Muscle layer of colon (tissue), 2 donors: ENCODE results near the gene CUZD1.

ENCODE experiments used
- H3K27ac ChIP-seq: one replicate; pipeline ENCODE4 v1.7.0; 2013; ENCODE audit warnings: low read depth, mild to moderate bottlenecking, low read length, moderate library complexity
- H3K27me3 ChIP-seq, 2 donors: one replicate each; pipeline ENCODE4 v1.7.0; 2013; ENCODE audit warnings: low read length in 2 of 2, mild to moderate bottlenecking in 2 of 2; ENCODE audit not compliant: insufficient read depth in 2 of 2, control insufficient read depth in 1 of 2
- H3K36me3 ChIP-seq: one replicate; pipeline ENCODE4 v1.7.0; 2013; ENCODE audit warnings: mild to moderate bottlenecking, low read length; ENCODE audit not compliant: insufficient read depth
- H3K4me1 ChIP-seq: one replicate; pipeline ENCODE4 v1.7.0; 2013; ENCODE audit warnings: mild to moderate bottlenecking, low read length; ENCODE audit not compliant: insufficient read depth
- H3K4me3 ChIP-seq, 2 donors: one replicate each; pipeline ENCODE4 v1.7.0; 2013; ENCODE audit warnings: low read length in 2 of 2, low read depth in 1 of 2, mild to moderate bottlenecking in 1 of 2, moderate library complexity in 1 of 2
- H3K9ac ChIP-seq: one replicate; pipeline ENCODE4 v1.7.0; 2013; ENCODE audit warnings: low read length
- H3K9me3 ChIP-seq: one replicate; pipeline ENCODE4 v1.7.0; 2013; ENCODE audit warnings: mild to moderate bottlenecking, low read length
- donor health status: abdominal sarcoma.
- donor health status: Adenocarcinoma of cecum.

CUZD1 gene

DNA sequence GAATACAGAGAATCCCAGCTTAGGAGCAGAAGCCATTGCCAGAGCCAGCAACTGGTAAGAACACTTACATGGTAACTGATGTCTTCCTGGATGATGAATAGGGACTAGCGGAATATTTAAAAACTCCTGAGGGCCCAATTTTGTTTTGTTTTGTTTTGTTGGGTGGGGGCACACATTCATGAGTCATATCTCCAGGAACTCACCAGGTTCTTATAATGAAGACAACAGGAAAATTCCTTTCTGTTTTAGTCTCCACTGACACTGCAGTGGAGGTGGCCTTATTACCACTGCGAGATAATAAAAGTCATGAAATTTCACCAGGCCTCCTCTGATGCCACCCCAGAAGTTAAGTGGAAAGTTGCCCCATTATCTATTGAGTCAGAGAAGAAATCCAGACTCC, 6.6 kb upstream of the CUZD1 start:
- Histone ChIP-seq H3K4me3 (no peak overlapping the region), H3K4me1 (no peaks in the 10 kb centered on the region), H3K36me3 (peaks cover 10% of the 10 kb centered on the region), H3K9ac (no peak overlapping the region), H3K27me3 (no peaks in the 10 kb centered on the region), H3K9me3 (no peaks in the 10 kb centered on the region), H3K27ac (no peak overlapping the region)

DNA sequence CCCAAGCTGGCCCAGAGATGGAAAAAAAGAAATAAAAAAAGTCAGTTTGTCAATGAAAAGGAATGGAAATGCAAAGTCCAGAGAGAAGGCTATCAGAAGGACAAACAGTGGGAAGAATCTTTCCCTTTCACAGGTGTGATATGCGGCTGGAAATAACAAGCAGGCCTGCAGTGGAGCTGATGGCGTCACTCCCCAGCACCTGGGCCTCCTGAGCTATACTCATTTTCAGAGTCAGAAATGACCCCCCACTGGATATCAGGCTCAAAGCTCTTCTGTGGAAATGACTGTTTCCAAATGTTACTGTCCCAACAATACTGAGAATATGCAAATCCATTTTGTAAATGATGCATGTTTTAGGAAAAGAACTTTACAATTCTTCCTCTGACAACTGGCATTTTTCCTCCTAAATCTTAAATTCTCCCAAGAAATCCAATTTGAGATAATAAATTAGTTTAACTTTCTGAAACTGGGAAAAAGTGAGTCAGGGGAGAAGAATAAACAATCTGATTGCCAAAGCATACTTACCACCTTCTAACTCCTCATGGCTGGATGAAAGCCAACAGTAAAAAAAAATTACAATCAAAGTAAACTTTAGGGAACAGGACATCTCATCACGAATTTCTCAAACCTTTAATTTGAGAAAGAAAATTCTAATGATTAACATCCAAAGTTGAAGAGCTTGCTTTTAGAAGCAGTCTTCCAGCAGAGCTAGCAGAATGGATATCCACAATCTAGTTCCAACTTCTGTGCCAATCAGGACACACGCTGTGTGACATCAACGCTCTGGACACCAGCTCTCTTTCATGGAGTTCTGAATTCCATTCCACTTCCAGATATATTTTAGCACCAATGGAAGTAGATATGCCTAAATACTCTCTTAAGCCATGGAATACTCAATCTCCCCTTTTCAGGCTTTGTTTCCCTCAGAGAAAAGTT, 5.3 kb upstream of the CUZD1 start:
- H3K9ac ChIP-seq: no peak overlapping the region
- no peaks in the 10 kb centered on the region for H3K27me3 ChIP-seq
- peaks cover 10% of the 10 kb centered on the region for H3K36me3 ChIP-seq
- no peak overlapping the region for H3K27ac ChIP-seq
- no peaks in the 10 kb centered on the region for H3K4me1 ChIP-seq
- H3K9me3 ChIP-seq: no peaks in the 10 kb centered on the region
- no peak overlapping the region for H3K4me3 ChIP-seq

DNA sequence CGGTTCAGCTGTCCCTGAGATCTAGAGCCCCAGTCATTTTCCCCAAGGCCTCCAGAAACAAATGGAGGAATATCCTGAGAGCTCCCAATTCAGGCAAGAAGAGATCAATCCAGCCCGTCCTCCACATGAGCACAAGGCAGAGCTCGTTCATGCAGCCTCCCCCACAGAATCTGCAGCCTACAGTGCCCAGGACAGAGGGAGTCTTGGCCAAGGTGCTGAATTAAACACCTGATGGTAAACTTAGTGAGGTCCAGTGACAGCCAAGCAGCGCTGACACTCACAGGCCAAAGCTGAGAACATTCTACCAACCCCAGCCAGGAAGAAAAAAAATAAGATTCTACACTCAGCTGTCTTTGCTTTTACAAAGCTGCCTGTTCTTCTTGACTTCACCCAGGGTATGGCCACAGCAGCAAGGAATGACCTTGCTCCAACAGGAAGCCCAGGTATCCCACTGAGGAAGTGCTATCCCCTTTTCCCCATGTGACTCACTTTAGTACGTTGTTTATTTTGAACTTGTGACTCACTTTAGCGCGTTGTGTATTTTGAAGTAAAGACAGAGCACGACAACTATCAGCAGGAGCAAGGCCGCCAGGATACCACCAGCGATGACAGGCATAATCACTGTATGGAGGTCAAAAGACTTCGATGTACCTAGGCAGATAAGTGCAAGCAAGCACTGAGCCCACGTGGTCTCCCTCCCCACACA, 4.4 kb upstream of the CUZD1 start:
- H3K4me3 ChIP-seq: no peak overlapping the region
- H3K9ac ChIP-seq: no peak overlapping the region
- H3K27me3 ChIP-seq: no peaks in the 10 kb centered on the region
- no peak overlapping the region for H3K27ac ChIP-seq
- no peaks in the 10 kb centered on the region for H3K4me1 ChIP-seq
- peaks cover 6% of the 10 kb centered on the region for H3K36me3 ChIP-seq
- no peaks in the 10 kb centered on the region for H3K9me3 ChIP-seq

DNA sequence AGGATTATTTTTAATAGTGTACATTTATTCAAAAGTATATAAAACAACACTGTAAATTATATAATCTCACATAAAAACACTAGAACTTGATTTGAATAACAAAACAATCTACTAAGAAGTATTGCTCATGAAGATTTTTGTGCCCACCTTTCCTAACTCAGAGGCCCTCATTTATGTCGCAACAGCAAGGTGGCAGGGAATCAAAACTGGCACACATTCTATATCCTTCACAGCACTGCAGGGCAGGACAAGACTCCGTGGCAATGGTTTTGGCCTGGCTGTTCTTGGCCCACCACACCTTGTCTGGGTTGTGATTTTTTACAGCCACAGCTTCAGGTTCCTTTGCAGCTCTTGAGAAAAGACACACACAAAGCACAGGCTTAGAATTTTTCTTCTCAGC, 3.4 kb upstream of the CUZD1 start:
- no peaks in the 10 kb centered on the region for H3K27me3 ChIP-seq
- H3K27ac ChIP-seq: no peak overlapping the region
- H3K4me3 ChIP-seq: no peak overlapping the region
- no peaks in the 10 kb centered on the region for H3K9me3 ChIP-seq
- H3K4me1 ChIP-seq: no peaks in the 10 kb centered on the region
- H3K36me3 ChIP-seq: peaks cover 5% of the 10 kb centered on the region
- no peak overlapping the region for H3K9ac ChIP-seq

DNA sequence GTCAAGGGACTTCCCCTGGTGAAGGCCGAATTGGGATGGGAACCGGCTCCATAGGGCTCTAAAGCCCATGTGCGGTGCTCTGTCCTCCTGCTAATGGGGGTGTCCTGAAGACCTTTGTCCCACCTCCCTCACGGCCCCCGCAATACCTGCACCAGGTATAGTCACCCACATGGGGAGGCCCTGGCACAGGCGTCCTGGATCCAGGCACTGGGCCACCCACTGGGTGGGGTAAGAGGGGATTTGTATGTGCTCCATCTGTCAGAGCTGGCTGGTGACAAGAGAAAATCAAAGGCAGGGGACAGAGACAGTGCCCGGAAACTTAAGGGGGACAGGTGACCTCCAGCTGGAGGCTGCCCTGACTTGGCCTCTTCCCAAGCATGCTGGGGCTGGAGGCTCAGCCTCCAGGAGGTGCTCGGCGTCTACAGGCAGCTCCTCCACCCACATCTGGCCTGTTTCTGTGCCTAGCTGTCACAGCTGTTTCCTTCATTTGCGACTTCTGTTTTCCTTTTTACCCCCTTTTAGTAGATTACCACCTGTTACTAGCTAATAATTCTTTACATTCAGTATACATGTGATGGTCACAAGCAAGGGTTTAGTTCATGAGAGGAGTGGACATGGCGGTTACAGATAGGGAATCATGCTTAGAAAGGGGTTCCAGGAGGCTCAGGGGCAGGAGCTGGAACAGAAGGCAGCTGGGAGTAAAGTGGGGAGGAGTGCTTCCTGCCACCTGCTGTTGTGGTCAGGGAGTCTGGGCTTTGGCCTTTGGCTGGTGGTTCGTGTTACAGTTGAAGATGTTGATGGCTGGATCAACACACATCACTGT, 2.3 kb upstream of the CUZD1 start:
- Histone ChIP-seq H3K9ac (no peak overlapping the region), H3K9me3 (no peaks in the 10 kb centered on the region), H3K36me3 (no peaks in the 10 kb centered on the region), H3K4me1 (no peaks in the 10 kb centered on the region), H3K27ac (no peak overlapping the region), H3K27me3 (no peaks in the 10 kb centered on the region), H3K4me3 (no peak overlapping the region)

DNA sequence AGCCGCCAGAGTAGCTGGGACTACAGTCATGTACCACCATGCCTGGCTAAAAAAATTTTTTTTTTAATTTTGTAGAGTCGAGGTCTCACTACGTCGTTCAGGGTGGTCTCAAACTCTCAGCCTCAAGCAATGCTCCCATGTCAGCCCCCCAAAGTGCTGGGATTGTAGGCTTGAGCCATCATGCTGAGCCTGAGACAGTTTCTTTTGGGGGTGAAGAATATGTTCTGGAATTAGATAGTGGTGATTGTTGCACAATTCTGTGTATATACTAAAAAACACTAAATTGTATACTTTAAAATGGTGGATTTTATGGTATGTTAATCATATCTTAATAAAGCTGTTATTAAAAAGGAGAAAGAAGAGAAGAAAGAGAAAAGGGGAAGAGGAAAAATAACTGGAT, 1.5 kb downstream of the CUZD1 start:
- Histone ChIP-seq H3K4me3 (no peak overlapping the region), H3K27me3 (no peaks in the 10 kb centered on the region), H3K4me1 (no peaks in the 10 kb centered on the region), H3K9ac (no peak overlapping the region), H3K9me3 (no peaks in the 10 kb centered on the region), H3K27ac (no peak overlapping the region), H3K36me3 (no peaks in the 10 kb centered on the region)

DNA sequence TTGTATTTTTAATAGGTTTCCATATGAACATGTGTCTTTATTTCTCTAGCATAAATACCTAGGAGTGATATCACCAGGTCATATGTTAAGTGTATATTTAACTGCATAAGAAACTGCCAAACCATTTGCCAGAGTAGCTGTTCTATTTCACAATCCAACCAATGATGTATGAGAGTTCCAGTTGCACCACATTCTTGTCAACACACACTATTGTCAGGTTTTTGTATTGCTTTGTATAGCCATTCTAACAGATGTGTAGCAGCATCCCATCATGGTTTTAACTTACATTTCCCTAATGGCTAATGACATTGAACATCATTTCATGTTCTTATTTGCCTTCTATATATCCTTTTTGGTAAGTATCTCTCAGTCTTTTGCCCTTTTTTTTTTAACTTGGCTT, 4.1 kb downstream of the CUZD1 start:
- H3K36me3 ChIP-seq: no peaks in the 10 kb centered on the region
- no peaks in the 10 kb centered on the region for H3K4me1 ChIP-seq
- no peaks in the 10 kb centered on the region for H3K9me3 ChIP-seq
- no peaks in the 10 kb centered on the region for H3K27me3 ChIP-seq
- no peak overlapping the region for H3K27ac ChIP-seq
- H3K4me3 ChIP-seq: no peak overlapping the region
- no peak overlapping the region for H3K9ac ChIP-seq

DNA sequence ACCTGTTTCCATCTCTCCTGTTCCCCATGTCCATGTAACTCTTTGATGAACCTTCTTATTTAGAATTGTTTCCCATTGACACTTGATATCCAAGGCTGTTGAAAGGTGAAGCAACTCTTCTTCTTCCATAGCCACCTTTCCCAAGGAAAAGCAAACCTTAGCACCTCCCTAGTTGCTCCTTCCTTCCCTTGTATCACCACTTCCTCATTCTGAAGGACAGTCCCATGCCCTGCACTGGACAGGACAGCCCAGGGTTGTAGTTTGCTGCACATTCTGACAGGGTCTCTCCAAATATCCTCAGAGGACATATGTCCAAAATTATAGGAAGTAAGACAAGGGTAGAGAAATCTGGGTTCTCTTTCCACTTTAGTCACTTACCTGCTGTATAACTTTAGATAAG, 6.2 kb downstream of the CUZD1 start:
- Histone ChIP-seq H3K27ac (no peak overlapping the region), H3K27me3 (no peaks in the 10 kb centered on the region), H3K4me3 (no peak overlapping the region), H3K36me3 (no peaks in the 10 kb centered on the region), H3K9ac (no peak overlapping the region), H3K9me3 (no peaks in the 10 kb centered on the region), H3K4me1 (no peaks in the 10 kb centered on the region)

DNA sequence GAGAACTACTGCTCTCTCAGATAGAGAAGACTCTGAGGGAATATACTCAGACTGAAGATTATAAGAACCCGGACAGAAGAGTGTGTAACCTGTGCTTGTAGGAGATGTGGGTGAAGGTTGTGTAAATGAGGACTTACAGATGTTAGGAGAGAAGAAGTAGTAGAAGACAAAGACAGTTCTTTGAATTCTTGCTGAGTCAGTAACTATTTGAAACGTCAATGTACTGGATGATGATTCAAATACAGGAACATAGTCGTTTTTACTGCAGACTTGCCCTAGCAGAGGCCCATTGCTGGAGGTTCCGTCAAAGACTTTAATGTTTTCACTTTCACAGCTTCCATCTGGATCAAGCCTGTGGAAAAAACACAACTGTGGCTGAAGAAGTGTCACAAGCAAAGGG, 6.8 kb downstream of the CUZD1 start:
- Histone ChIP-seq H3K9ac (no peak overlapping the region), H3K27me3 (no peaks in the 10 kb centered on the region), H3K4me3 (no peak overlapping the region), H3K27ac (no peak overlapping the region), H3K4me1 (no peaks in the 10 kb centered on the region), H3K9me3 (no peaks in the 10 kb centered on the region), H3K36me3 (no peaks in the 10 kb centered on the region)

DNA sequence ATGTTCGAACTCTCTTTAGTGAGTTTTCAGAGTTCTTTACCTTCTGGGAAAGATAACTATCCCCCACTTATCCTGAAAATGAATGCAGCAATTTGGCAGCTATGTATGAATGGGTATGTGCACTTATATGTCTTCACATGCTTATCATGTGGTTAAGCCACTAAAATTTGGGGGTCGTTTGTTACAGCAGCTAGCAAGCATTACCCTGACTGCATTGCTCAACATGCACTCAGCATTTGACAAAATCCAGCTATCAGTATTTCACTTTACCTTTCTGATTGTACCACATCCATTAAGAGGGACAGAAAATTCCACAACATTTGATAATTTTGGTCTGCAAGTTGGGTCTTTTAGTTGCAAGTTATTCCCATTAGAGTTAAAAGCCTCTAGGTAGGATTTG, 9.7 kb downstream of the CUZD1 start:
- Histone ChIP-seq H3K9ac (no peak overlapping the region), H3K27ac (no peak overlapping the region), H3K9me3 (no peaks in the 10 kb centered on the region), H3K36me3 (no peaks in the 10 kb centered on the region), H3K4me3 (no peak overlapping the region), H3K4me1 (no peaks in the 10 kb centered on the region), H3K27me3 (no peaks in the 10 kb centered on the region)

DNA sequence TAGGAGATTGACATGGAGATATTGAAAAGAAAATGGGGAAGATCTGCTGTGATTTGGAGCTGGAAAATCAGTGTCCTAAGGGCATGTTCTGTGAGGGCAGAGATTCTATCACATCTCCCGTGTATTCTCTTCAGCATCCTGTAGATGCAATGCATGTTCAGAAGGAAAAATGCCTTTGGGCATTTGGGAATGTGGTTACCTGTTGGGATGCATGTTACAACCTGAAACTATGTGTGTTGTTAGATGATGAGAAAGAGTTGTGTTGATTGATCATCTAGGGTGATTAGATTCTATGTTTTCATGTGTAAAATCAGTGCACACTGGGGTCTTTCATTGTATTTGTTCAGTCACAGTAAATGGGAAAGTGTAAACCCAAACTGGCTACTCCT, 14.7 kb downstream of the CUZD1 start:
- no peaks in the 10 kb centered on the region for H3K4me1 ChIP-seq
- no peaks in the 10 kb centered on the region for H3K9me3 ChIP-seq
- no peak overlapping the region for H3K4me3 ChIP-seq
- H3K27me3 ChIP-seq: no peaks in the 10 kb centered on the region
- no peak overlapping the region for H3K27ac ChIP-seq
- H3K36me3 ChIP-seq: no peaks in the 10 kb centered on the region
- no peak overlapping the region for H3K9ac ChIP-seq
